NCI-H128 (cell line): ENCODE measurements around the gene CASP5.
"Not testable (repeated sequence)": the region's sequence is repeated elsewhere in the genome, so short reads cannot be mapped to it uniquely, and the experiment has no call there.

ENCODE experiments used
- DNase-seq: peaks from one replicate; lab custom pipeline; 2025; ENCODE audit not compliant: unreplicated experiment; lab: John Stamatoyannopoulos, UW

The CASP5 gene

DNA sequence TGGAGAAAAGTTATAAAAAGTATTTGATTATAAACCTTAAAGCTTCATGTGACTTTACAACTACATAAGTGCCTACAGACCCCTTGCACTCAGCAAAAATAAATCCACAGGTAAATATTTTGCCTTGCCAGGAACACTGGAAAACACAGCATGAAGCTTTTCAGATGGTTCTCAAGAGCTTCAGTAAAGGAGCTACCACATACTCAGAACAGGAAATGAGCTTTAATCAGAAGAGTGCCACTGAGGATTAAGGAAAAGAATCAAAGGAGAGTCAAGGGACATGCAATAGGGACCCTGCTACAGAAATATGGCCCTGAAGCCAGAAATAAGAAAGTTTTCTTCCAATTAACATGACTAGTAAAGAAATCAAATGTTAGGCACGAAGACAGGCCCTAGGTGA lies 10.8 kb upstream of the CASP5 start:
- DNase-seq: no peak

DNA sequence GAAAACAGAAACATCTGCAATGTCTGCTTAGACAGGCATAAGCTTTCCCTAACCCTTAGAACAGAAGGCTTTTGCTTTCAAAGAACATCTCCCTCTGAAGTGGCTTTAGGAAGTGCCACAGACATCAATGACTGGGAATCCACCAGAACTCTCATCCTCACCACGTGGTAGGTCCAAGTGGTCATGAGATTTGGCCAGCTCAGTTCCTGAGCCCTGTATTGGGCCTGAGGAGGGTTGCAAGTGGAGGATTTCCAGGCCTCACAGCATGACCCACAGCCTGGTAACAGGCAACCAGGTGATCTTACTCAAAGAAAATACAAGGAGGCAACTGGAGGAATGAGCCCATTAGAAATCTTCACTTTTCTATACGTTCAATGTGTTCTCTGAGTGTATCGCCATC lies 10.4 kb upstream of the CASP5 start:
- DNase-seq: no peak

DNA sequence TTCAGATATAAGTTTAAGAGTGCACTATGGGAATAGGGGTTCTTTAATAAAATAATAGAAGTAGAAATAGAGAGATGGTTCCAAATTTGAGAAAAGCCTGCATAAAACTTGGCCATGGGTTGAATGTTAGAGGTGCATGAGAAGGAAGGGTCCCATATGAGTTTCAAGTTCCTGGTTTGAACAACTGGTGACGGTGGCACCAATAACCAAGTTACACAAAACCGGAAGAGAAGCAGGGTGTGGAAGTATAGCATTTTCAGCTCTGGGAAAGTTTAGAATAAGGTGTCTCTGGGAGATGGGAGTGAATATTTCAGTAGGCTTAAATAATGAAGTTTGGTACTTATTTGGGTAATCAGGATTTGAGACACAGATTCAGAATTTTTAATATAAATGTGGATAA lies 9.5 kb upstream of the CASP5 start:
- no peak for DNase-seq

DNA sequence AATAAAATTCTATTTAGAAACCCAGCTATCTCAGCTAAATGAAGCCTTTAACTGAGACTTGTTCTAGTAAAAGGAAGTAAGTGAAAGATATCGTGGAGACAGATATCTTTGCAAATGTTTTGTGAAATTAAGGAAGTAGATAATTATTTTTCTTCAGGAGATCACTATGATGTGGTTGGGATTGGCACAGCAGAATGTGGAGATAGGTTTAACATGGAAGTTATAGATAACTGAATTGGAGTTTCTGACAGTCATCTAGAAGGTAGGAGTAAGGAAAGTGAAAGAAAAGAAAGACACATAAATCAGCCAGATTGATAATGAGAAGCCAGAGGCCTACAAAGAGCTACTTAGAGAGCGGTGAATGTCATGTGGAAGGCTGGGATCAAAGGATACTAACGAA lies 4.7 kb upstream of the CASP5 start:
- DNase-seq: no peak

DNA sequence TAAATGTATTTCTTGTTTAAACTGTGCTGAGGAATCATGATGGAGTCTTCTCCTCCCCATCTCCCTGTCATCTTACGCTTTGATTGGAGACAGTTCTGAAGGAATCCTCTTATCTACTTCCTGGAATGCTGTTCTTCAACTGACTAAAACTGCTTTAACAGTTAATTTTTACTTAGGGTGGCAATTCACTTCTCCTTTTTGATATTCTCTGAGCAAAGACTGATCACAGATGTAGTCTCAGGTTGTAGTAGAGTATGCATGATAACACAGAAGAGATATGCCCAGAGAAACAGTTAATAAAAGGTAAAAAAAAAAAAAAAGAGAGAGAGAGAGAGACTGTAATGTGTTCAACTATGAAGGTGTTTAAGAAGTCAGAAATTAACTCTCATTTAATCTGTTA lies 1.4 kb upstream of the CASP5 start:
- DNase-seq: no peak

DNA sequence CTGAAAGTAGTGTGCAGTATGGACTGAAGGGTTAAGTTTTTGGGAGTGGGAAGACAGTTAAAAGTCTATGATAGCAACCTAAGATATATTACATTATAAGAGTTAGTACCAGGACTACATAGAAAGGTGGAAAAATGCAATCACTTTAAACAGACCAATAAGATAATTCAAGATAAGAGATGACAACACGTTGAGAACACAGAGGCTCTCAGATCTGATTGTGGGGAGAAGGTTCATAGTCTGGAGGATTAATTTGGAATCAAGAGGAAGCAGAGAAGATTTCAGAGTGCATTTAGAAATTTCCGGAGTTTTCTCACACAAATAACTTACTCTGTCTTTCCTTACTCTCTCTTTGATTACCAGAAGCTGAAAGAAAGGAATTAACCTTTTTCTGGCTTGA lies 441 bp downstream of the CASP5 start:
- no peak for DNase-seq

DNA sequence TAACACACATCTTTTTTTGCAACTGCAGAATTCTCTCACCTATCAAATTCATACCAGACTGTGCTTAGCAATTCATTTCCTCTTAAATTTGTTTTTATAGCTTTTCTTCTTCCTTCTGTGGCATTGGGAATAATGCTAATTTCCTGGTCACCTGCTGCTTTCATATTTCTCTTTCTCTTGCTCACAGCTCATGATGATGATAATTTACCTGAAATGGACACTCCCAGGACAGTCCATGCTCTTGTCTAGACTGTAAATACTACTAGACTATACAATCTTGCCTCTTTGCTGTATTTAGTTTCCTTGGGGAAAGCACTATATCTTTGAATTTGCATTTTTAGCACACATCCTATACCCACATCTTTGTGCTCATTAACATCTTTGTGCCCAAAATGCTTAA lies 15.5 kb downstream of the CASP5 start:
- DNase-seq: no peak

DNA sequence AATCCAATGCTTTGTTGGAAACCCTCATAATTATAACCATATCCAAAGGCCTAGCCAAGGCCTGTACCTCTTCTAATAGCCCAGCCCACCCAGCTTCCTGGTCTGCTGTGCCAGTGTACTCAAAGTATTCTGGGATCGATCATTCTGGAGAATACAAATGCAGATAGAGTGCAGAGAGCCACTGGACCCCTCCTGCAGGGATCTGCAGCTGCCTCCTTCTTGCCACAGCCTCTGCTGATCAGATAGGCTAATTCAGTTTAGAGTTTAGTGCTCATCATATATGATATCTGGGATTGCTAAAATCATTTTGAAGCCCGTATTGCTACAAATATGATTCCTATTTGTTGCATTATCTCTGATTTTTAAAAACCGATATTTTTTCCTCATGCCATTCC lies 17.5 kb downstream of the CASP5 start:
- DNase-seq: no peak

DNA sequence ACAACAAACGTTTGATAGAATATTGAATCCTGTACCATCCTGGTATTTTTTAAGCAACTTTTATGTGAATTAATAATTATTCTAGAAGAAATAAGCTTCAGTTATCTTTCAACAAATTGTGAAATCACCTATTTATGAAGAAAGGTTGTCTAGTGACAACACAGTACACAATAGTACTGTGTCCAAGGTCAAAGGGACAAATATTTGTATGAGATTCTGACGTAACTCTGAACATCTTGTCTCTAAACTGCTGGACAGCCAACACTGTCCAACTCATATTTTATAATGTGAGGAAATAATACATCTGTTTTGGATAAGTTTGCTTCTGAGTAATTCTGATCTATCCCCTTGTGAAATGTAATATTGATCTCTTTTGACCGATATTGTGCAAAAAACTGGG lies 18.9 kb downstream of the CASP5 start:
- no peak for DNase-seq

DNA sequence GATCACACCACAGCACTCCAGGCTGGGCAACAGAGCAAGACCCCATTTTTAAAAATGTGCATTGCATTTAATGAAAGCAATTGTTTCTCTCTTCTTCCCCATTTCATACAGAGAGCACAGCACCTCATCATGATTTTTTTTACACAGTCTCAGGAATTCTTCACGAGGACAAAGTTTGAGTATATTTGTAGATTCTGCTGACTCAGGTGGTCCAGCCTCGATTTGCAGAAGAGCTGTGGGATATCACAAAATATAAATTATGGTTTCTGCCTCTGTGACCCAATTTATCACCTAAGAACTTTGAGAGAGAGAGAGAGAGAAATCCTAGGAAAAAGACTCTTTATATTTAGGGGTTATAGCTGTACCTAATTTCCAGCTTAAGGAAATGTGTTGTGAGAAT lies 19.8 kb downstream of the CASP5 start:
- no peak for DNase-seq

DNA sequence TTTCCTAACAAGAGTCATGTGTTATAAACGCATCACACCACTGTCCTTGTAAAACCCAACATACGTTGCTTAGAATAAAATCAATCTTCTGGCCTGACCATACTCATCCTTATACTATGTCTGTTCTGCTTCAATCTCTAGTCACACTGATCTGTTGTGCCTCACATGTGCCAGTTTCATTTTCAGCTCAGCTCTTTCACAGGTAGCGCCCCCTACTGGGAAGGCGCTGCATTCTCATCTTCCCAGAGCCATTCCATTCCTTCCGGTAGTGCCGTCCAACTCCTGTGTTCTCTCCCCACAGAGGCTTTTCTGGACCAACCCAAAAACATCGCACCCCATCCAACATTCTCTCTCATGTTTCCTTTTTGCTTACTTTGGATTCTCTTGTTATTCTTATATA lies 22.2 kb downstream of the CASP5 start:
- no peak for DNase-seq

DNA sequence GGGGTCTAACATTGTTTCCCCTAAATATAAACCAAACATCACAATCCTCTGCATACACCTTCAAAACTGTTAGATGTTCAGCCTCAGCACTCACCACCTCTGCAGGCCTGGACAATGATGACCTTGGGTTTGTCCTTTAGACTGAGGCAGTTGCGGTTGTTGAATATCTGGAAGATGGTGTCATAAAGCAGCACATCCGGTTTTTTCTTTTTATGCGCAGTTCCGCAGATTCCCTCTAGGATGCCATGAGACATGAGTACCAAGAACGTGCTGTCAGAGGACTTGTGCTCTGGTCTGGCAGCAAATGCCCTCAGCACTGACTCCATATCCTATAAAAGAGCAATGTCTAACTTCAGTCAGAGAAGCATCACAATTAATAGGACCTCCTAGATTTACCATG lies 22.8 kb downstream of the CASP5 start:
- DNase-seq: no peak

DNA sequence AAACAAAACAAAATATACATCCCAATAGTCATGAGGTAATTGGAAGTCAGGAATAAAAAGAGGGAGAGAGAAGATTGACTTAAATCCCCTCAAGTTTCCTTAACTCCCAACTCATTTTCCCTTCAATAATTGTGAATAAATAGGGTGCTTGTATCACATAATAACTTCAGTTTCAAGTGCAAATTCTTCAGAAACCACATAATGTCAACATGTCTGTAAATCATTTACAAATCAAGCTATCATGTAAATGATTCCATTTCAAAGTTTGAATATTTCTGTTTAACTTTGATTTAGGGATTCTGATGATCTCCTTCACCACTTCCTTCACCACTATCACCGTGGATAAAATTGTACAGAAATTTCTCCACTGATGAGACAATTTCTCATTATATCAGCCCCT lies 23.2 kb downstream of the CASP5 start:
- DNase-seq: no peak

DNA sequence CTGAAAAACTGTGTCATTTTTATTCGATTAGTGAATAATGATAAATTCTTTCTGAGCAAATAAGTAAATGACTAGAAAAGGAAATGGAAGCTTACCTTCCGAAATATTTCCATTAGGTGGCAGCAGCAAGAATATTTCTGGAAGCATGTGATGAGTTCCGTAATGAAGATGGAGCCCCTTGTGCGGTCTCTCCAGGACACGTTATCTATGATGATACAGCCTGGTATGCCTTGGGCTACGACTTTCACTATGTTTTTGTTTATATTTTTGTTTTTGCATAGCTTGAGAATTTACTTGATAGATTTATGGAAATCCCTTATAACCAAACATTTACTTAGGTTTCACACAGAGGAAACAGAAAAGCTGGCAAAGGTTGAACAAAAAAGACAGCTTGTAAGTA lies 25.7 kb downstream of the CASP5 start:
- DNase-seq: no peak

DNA sequence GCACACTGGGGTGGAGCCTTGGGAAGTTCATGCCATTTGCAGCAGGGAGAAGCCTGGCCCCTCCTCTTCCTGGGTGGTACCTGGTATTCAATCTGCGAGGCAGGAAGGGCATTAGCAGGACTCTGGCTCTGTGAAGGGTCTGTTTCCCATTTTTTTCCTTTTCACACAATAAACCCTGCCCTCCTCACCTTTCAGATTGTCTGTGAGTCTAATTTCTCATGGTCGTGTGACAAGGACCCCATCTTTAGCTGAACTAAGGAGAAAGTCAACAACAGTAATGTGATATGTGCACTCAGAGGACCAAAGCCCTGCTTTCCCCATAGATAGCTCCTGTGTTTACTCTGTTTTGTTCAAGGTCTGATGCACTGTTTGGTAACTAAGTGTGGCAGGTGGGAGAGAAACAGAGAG lies 28.0 kb downstream of the CASP5 start:
- peak; percentile 51 for DNase-seq

DNA sequence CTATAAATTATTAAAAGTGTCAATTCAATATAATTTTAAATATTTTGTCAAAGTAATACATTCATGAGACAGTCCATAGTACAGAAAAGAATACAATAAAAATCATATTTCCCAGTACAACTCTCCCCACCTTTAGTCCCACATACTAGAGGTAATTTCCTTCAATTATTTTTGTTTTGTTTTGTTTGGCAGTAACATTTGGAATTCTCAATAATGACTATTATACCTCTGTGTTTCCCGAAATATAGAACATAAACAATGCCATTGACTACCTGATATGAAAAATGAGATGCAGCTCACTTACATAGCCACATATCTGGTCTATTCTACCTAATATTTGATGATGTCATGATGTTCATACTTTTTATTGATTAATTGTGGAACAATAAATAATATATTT lies 30.2 kb downstream of the CASP5 start:
- no peak for DNase-seq

DNA sequence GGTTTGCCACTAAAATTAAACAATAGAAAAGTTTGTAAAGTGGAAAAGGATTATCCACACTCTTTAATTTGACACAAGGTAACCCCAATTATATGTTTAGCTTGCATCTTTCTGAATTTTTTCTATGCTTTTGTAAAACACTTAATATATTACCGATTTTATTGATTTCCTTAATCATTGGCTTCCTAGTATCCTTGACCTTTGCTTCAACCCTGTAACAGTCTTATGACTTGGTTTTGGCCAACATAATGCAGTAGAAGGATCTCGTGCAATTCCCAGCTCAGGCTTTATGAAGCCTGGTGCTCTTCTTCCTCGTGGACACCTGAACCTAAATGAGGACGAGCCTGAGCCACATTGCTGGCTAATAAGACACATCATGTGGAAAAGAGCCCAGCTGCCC lies 31.0 kb downstream of the CASP5 start:
- no peak for DNase-seq

DNA sequence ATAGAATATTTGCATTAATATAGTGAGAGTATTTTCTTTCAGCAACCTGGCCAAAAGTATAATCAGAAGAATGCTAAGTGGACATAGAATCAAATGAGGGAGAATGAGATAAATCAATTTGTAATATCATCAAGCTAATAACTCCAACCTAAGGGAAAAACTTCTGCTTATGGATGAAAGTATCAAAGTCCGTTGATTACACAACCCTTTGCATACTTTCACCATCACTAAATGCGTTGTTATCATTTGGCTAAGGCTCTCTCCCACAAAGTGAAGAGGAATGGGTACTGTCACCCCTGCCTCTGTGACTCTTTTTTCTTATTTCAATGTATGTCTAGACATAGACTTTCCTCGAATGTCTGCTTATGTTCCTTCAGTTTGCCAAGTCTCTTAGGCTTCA lies 38.2 kb downstream of the CASP5 start:
- DNase-seq: no peak

DNA sequence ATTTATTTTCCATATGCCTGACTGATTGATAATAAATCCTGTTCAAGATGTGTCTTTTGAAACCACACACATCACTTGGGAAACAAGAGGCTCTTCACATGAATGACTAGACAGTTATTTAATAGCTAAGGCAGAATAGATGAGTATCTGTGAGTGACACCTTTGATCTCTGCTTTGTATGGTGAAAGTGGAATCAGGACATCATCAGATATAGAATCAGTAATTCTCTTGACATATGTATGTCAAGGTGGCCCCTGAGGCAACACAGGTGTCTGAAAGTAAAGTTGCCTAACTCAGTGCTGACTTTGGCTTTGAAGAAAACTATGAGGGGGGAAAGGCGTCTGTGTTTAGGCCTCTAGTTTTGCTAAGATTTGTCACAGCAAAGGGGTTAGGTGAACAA lies 43.1 kb downstream of the CASP5 start:
- DNase-seq: no peak

DNA sequence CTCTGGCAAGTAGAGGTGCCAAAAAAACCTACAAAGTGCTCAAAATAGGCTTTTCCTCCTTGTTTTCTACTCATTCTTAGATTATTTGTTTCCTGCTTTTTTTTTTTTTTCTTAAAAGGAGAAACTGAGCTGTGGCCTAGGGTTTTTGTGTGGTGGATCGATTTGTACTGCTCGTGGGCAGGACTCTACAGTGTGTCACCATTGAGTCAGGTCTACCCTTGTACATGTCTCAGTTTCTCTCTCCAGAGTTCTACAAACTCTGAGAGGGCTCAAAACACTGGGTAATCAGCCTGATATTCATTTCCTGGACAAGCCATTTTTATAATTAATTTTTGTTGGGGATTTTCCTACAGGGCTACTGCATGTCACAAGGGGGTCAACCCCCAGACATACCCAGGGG lies 49.4 kb downstream of the CASP5 start:
- DNase-seq: no peak

DNA sequence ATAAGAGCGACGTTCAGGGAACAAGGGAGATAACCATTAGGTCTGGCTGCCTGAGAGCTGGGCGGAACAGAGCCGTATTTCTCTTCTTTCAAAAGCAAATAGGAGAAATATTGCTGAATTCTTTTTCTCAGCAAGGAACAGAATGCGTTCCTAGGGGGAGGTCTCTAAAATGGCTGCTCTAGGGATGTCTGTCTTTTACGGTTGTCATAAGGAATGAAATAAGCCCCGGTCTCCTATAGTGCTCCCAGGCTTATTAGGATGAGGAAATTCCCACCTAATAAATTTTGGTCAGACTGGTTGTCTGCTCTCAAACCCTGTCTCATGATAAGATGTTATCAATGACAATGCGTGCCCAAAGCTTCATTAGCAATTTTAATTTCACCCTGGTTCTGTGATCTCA lies 50.0 kb downstream of the CASP5 start:
- not testable (repeated sequence) for DNase-seq

DNA sequence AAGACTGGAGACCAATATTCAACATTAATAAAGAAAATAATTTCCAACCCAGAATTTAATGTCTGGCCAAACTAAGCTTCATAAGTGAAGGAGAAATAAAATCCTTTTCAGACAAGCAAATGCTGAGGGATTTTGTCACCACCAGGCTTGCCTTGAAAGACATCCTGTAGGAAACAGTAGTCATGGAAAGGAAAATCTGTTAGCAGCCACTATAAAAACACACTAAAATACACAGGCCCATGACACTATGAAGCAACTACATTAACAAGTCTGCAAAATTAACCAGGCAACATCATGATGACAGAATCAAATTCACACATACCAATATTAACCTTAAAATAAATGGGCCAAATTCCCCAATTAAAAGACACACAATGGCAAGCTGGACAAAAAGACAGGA lies 52.2 kb downstream of the CASP5 start:
- DNase-seq: no peak

DNA sequence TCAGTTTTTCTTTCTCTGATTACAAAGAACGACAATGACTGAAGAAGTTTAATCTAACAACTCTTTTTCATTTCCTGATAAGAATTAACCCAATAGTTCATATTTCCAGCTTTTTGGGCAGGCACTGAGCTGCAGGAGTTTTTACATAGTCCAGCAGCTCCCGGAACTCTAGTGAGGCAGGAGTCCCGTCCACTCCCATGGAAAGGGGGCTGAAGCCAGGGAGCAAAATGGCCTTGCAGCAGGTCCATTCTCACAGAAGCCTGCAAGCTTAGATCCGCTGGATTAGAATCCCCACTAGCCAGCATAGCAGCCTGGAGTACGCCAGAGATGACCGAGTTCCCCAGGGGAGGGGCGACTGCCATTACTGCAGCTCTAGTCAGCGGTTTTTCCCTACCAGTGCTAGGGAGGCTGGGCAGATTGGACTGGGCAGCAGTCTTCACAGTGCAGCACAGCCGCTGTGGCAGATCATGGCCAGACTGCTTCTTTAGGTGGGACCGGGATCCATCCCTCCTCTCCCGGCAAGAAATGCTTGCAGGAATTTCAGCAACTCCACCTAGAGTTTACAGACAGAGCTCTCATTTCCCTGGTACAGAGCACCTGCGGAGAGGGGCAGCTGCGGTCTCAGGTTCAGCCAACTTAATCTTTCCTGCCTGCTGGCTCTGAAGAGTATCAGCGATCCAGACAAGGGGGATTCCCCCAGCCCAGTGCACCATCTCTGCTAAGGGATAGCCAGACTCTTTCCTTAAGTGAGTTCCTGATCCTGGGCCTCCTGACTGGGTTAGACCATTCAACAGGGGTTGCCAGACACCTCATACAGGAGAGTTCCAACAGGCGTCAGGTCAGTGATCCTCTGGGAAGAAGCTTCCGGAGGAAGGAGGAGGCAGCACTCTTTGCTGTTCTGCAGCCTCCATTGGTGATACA lies 53.9 kb downstream of the CASP5 start:
- DNase-seq: no peak
